HepG2 (cell line): ENCODE results near the gene OR1D5. TPM values are rescaled to one million over a fixed set of nuclear protein-coding genes. Genes with fewer than 3 reads are reported as not detected.

Experiments
- CCAR2 ChIP-seq: fragments of 200-400 bp; formaldehyde crosslinking; optimal IDR thresholded peaks from 2 replicates; pipeline ENCODE3; 2018; ENCODE audit warnings: low read depth, mild to moderate bottlenecking, low read length, moderate library complexity
- HNRNPL ChIP-seq: fragments of 200-400 bp; formaldehyde crosslinking; IDR thresholded peaks from 2 replicates; pipeline ENCODE4 v1.6.1; 2017; ENCODE audit warnings: mild to moderate bottlenecking, low read depth, low read length
- SIN3A ChIP-seq: IDR thresholded peaks from 2 replicates; pipeline ENCODE4 v1.6.1; 2011; ENCODE audit warnings: low read depth, mild to moderate bottlenecking, control low read depth, low read length, borderline replicate concordance
- TCF7 ChIP-seq: sonication (generic); IDR thresholded peaks from 2 replicates; pipeline ENCODE4 v1.6.1; 2016; ENCODE audit warnings: antibody characterized with exemption, low read depth
- ZBTB10 ChIP-seq: sonication (generic); formaldehyde crosslinking; IDR thresholded peaks from 2 replicates; pipeline ENCODE4 v1.4.0; 2020; ENCODE audit warnings: missing genetic modification reagents, borderline replicate concordance
- ZNF543 ChIP-seq: sonication (generic); formaldehyde crosslinking; IDR thresholded peaks from 2 replicates; pipeline ENCODE4 v1.4.0; 2020; ENCODE audit warnings: mild to moderate bottlenecking, missing genetic modification reagents
- ZNF770 ChIP-seq: sonication (generic); formaldehyde crosslinking; IDR thresholded peaks from 2 replicates; pipeline ENCODE4 v1.5.0; 2020; ENCODE audit warnings: mild to moderate bottlenecking, missing genetic modification reagents
- ZSCAN9 ChIP-seq: IDR thresholded peaks from 2 replicates; pipeline ENCODE4 v1.6.1; 2016; ENCODE audit warnings: borderline replicate concordance
- polyA plus RNA-seq, 8 experiments: library from polyadenylated mRNA; depleted of rRNA in 3 of 8; stranded (reverse) in 7 of 8; unstranded in 1 of 8; fragments of >200 nt; fragmentation: Illumina TruSeq in 4 of 8; extraction: Trizol in 4 of 8; gene quantifications; 2 replicates each; pipeline versions ENCODE4 v1.2.1 to v1.2.3, GENCODE V29; 2011 to 2016; ENCODE audit warnings: low read depth in 4 of 8, missing spikeins in 1 of 8, mixed read lengths in 1 of 8; ENCODE audit not compliant: insufficient read depth in 1 of 8
- total RNA-seq, 5 experiments: library from RNA; depleted of rRNA; stranded (reverse); fragments of >200 nt; fragmentation: Illumina TruSeq; extraction: Trizol; gene quantifications; 2 replicates each; pipeline ENCODE4 v1.2.3, GENCODE V29; 2016; ENCODE audit warnings: low read depth in 1 of 5
- TF ChIP-seq, protein P1 (sequence below): sonication (generic); formaldehyde crosslinking; IDR thresholded peaks from 2 replicates; pipeline ENCODE4 v1.5.0; 2020; ENCODE audit warnings: mild to moderate bottlenecking, missing genetic modification reagents, borderline replicate concordance
- TF ChIP-seq, protein P2 (sequence below): sonication (generic); formaldehyde crosslinking; IDR thresholded peaks from 2 replicates; pipeline ENCODE4 v1.9.0; 2021; ENCODE audit warnings: mild to moderate bottlenecking, missing genetic modification reagents

OR1D5 gene
- total and polyA plus RNA-seq, 2 of the 13 experiments (the other 11 are each of a cell fraction or from before 2014, with no cell fraction given) = not detected

DNA sequence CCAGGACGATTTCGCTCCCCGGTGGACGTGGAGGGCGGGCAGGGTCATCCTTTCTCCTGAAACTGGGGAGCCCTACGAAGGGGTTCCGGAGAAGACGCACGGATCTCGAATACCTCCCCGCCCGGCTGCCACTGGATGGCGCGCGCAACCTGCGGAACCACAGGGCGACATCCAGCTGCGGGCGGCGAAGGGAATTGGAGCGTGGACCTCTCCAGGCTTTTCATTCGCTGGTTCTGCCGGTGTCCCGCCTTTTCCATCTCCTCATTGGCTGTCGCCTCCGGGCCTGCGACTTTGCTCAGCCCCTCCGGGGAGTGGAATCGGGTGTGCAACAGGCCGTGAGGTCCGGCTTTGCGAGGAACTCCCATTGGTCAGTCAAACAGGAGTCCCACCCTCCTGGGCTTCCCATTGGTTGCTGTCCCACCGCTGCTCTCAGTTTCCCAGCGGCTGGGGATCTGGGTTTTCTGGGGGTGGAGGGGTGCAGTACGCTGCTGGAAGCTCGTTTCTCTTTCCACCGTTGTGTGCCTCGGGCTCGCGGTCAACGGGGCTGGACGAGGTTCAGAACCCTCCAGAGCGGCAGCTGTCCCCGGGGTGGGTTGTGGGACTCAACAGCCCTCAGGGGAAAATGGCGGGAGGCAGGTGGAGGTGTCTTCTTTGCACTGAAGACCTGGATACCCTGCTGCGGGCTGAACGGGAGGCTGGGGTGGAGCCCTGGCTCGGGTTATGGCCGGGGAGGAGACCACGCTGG is 14.5 kb downstream of the OR1D5 start (continued):
- TF ChIP-seq ZNF770 (no peak), TCF7 (no peak), SIN3A (no peak), CCAR2 (no peak), ZNF543 (CRISPR knock-in tag) (0 out of 2 replicates have a peak, but pooled peaks have one; percentile 55), HNRNPL (peak; percentile 49; the same call in 1 of the 2 replicates), ZBTB10 (CRISPR knock-in tag) (peak; percentile 83; the same call in 1 of the 2 replicates), ZSCAN9 (CRISPR knock-in tag) (no peak)
- TF ChIP-seq, protein P1, sequence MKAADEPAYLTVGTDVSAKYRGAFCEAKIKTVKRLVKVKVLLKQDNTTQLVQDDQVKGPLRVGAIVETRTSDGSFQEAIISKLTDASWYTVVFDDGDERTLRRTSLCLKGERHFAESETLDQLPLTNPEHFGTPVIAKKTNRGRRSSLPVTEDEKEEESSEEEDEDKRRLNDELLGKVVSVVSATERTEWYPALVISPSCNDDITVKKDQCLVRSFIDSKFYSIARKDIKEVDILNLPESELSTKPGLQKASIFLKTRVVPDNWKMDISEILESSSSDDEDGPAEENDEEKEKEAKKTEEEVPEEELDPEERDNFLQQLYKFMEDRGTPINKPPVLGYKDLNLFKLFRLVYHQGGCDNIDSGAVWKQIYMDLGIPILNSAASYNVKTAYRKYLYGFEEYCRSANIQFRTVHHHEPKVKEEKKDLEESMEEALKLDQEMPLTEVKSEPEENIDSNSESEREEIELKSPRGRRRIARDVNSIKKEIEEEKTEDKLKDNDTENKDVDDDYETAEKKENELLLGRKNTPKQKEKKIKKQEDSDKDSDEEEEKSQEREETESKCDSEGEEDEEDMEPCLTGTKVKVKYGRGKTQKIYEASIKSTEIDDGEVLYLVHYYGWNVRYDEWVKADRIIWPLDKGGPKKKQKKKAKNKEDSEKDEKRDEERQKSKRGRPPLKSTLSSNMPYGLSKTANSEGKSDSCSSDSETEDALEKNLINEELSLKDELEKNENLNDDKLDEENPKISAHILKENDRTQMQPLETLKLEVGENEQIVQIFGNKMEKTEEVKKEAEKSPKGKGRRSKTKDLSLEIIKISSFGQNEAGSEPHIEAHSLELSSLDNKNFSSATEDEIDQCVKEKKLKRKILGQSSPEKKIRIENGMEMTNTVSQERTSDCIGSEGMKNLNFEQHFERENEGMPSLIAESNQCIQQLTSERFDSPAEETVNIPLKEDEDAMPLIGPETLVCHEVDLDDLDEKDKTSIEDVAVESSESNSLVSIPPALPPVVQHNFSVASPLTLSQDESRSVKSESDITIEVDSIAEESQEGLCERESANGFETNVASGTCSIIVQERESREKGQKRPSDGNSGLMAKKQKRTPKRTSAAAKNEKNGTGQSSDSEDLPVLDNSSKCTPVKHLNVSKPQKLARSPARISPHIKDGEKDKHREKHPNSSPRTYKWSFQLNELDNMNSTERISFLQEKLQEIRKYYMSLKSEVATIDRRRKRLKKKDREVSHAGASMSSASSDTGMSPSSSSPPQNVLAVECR (CRISPR knock-in tag) = peak; percentile 46; the same call in 1 of the 2 replicates
- TF ChIP-seq, protein P2, sequence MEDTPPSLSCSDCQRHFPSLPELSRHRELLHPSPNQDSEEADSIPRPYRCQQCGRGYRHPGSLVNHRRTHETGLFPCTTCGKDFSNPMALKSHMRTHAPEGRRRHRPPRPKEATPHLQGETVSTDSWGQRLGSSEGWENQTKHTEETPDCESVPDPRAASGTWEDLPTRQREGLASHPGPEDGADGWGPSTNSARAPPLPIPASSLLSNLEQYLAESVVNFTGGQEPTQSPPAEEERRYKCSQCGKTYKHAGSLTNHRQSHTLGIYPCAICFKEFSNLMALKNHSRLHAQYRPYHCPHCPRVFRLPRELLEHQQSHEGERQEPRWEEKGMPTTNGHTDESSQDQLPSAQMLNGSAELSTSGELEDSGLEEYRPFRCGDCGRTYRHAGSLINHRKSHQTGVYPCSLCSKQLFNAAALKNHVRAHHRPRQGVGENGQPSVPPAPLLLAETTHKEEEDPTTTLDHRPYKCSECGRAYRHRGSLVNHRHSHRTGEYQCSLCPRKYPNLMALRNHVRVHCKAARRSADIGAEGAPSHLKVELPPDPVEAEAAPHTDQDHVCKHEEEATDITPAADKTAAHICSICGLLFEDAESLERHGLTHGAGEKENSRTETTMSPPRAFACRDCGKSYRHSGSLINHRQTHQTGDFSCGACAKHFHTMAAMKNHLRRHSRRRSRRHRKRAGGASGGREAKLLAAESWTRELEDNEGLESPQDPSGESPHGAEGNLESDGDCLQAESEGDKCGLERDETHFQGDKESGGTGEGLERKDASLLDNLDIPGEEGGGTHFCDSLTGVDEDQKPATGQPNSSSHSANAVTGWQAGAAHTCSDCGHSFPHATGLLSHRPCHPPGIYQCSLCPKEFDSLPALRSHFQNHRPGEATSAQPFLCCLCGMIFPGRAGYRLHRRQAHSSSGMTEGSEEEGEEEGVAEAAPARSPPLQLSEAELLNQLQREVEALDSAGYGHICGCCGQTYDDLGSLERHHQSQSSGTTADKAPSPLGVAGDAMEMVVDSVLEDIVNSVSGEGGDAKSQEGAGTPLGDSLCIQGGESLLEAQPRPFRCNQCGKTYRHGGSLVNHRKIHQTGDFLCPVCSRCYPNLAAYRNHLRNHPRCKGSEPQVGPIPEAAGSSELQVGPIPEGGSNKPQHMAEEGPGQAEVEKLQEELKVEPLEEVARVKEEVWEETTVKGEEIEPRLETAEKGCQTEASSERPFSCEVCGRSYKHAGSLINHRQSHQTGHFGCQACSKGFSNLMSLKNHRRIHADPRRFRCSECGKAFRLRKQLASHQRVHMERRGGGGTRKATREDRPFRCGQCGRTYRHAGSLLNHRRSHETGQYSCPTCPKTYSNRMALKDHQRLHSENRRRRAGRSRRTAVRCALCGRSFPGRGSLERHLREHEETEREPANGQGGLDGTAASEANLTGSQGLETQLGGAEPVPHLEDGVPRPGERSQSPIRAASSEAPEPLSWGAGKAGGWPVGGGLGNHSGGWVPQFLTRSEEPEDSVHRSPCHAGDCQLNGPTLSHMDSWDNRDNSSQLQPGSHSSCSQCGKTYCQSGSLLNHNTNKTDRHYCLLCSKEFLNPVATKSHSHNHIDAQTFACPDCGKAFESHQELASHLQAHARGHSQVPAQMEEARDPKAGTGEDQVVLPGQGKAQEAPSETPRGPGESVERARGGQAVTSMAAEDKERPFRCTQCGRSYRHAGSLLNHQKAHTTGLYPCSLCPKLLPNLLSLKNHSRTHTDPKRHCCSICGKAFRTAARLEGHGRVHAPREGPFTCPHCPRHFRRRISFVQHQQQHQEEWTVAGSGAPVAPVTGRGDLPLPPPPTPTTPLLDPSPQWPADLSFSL (CRISPR knock-in tag) = no peak
